Lower leg skin (tissue), 4 donors: ENCODE measurements around the gene SEMA3G. TPM values are rescaled to one million over a fixed set of nuclear protein-coding genes. Genes with fewer than 3 reads are reported as not detected.

ENCODE experiments used
- DNase-seq, 2 donors: peaks; one replicate each; pipeline ENCODE4 v3.0.0-alpha.2; 2019; ENCODE audit warnings: low spot score in 2 of 2
- H3K4me3 ChIP-seq: fragments of 200-600 bp; sonication (generic); 2 replicates; pipeline ENCODE4 v1.5.1; 2017; ENCODE audit warnings: mild to moderate bottlenecking, low read depth; ENCODE audit not compliant: poor library complexity, severe bottlenecking
- POLR2A ChIP-seq, 2 donors: fragments of 450-650 bp; IDR thresholded peaks; one replicate each; pipeline ENCODE4 v1.6.1; 2016 to 2017; ENCODE audit warnings: antibody characterized with exemption in 2 of 2, mild to moderate bottlenecking in 1 of 2, moderate library complexity in 1 of 2
- WGBS, 2 donors: methylation state at CpG; one replicate each; pipeline ENCODE4 v1.1.5; 2018; 5-methylcytosine and 5-hydroxymethylcytosine counted together
- intact Hi-C: fragments of 100-400 bp; cut with DNase I; formaldehyde crosslinking; loops from one replicate; pipeline ENCODE4 v1.15.0; 2023; ENCODE audit warnings: low total_unique reads
- total RNA-seq, 4 donors: library from RNA; depleted of rRNA; stranded (reverse); fragments of >200 nt; gene quantifications; one replicate each; pipeline ENCODE4 v1.1.0, GENCODE V29; 2016
- TF ChIP-seq, protein P1 (sequence below), 3 donors: fragments of 450-650 bp; IDR thresholded peaks; one replicate each; pipeline ENCODE4 v1.5.1; 2016; ENCODE audit warnings: antibody characterized with exemption in 3 of 3, mild to moderate bottlenecking in 3 of 3, moderate library complexity in 2 of 3

Gene SEMA3G
- total RNA-seq, 4 donors from 2014 or later, result 17.9 to 49.8 (median 26.9) TPM

DNA sequence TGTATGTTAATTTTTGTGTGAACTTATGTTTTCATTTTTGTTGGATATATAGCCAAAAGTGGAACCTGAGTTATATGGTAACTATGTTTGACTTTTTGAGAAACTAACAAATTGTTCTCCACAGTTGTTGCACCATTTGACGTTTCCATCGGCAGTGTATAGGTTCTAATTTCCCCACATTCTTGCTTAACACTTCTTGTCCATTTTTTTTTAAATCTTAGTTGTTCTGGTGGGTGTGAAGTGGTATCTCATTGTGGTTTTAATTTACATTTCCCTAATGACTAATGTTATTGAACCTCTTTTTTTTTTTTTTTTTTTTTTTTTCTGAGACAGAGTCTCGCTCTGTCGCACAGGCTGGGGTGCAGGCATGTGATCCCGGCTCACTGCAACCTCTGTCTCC, 18.5 kb upstream of the SEMA3G start:
- WGBS, 2 donors, result 84 to 93% methylated on average over 5 of the region's 5 CpGs
- intact Hi-C loops, result no loop called here
- TF ChIP-seq, protein P1, sequence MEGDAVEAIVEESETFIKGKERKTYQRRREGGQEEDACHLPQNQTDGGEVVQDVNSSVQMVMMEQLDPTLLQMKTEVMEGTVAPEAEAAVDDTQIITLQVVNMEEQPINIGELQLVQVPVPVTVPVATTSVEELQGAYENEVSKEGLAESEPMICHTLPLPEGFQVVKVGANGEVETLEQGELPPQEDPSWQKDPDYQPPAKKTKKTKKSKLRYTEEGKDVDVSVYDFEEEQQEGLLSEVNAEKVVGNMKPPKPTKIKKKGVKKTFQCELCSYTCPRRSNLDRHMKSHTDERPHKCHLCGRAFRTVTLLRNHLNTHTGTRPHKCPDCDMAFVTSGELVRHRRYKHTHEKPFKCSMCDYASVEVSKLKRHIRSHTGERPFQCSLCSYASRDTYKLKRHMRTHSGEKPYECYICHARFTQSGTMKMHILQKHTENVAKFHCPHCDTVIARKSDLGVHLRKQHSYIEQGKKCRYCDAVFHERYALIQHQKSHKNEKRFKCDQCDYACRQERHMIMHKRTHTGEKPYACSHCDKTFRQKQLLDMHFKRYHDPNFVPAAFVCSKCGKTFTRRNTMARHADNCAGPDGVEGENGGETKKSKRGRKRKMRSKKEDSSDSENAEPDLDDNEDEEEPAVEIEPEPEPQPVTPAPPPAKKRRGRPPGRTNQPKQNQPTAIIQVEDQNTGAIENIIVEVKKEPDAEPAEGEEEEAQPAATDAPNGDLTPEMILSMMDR (IDR thresholded peaks at IDR 0.05), result no peak
- TF ChIP-seq POLR2A (IDR thresholded peaks at IDR 0.05), result no peak
- no peak overlapping the region for H3K4me3 ChIP-seq
- no peak for DNase-seq

DNA sequence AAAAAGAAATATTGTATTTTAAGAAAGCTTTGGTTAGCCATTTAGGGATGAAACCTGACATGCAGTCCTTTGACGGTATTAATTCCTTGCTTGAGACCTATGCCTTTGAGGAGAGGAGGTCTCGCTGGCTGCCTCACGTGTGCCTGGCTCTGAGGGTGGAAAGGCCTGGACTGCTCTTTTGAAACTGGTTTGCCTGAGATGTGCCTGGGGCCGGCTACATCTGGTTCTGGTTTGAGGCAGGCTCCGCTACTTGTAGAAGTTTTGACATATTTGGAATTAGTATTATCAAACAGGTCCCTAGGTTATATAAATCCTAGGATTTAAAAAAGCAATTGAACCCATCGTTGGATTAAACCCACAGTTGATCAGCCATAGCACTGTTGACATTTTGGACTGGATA, 17.0 kb upstream of the SEMA3G start:
- no peak overlapping the region for H3K4me3 ChIP-seq
- DNase-seq, result no peak
- no peak for TF ChIP-seq POLR2A (IDR thresholded peaks at IDR 0.05)
- TF ChIP-seq, protein P1 (IDR thresholded peaks at IDR 0.05), result no peak
- intact Hi-C loops, result no loop called here
- WGBS, 2 donors, result 52 to 59% methylated on average over 6 of the region's 6 CpGs

DNA sequence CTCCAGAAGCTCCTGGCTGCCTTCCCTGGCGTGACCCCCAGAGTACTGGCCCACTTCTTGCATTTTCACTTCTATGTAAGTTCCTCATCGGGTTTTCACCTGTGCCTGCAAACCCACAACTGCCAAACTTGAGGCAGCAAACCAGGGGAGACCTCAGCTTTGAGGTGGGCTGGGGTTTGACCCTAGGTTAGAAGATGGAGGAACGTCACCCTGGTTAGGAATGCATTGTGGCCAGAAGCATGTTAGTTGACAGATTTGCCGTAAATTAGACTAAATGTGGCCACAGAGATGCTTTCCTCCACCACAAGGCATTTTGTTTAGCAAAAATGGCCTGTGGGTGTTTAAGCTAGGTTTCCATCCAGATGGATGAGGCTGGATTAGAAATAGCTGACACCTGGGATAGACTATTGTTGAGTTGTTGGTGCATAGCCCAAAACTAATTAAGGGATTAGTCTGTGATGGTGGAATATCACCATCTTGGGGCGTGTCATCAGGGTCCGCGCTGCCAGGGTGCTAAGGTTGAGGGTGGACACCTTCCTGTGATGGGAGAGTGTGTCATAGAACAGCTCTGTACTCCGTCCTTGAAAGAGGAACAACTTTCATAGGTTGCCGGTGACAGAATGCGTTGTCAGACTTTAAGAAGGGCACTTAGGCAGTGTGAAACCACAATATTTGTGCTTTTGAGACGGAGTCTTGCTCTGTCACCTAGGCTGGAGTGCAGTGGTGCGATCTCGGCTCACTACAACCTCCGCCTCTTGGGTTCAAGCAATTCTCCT, 14.1 kb upstream of the SEMA3G start:
- 86 to 94% methylated on average over 14 of the region's 14 CpGs for WGBS, 2 donors

DNA sequence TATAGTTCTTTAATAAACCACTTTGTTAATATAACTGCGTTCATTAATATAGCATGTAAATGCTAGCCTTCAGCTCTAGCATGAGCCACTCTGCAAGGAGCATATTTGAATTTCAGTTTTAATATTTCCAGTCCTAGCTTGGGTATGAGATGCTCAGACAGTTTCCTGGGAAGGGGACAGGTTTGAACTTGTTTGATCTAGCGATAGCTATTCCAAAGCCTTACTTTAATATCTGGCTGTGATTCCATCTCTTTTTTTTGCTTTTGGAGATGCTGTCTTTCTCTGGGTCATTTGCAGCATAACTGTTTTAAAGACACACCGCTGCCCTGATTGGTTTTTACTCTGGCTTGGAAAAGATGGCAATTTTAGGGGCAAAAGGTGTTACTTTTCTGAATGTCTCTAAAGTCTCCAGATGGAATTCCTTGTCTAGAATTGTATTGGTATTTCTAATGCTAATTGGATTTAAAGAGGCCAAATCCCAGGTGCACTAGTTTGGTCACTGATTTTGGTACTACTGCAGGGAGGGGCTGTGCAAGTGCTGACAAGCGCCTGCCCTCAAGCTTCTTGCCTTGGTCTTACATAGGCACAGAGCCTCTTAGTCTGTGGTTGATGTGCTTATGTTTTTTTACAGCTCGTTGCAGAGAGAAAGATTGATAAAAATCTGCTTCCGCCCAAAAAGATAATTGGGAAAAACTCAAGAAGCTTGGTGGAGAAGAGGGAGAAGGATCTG, 13.3 kb upstream of the SEMA3G start:
- no peak overlapping the region for H3K4me3 ChIP-seq
- DNase-seq, result no peak
- intact Hi-C loops, result loop anchor here (10.0 kb wide), 1 partner anchor 227 kb away; the partner anchor contains the start of genes GNL3 and PBRM1
- 48 to 56% methylated on average over 6 of the region's 6 CpGs for WGBS, 2 donors
- TF ChIP-seq POLR2A (IDR thresholded peaks at IDR 0.05), result no peak
- TF ChIP-seq, protein P1 (IDR thresholded peaks at IDR 0.05), result no peak

More for the DNA sequence above, 14.1 kb upstream of the SEMA3G start:
- intact Hi-C loops, result loop anchor here (10.0 kb wide), 1 partner anchor 226 kb away; the partner anchor contains the start of genes GNL3 and PBRM1
- DNase-seq, result no peak
- TF ChIP-seq POLR2A (IDR thresholded peaks at IDR 0.05), result no peak
- TF ChIP-seq, protein P1 (IDR thresholded peaks at IDR 0.05), result no peak
- no peak overlapping the region for H3K4me3 ChIP-seq

DNA sequence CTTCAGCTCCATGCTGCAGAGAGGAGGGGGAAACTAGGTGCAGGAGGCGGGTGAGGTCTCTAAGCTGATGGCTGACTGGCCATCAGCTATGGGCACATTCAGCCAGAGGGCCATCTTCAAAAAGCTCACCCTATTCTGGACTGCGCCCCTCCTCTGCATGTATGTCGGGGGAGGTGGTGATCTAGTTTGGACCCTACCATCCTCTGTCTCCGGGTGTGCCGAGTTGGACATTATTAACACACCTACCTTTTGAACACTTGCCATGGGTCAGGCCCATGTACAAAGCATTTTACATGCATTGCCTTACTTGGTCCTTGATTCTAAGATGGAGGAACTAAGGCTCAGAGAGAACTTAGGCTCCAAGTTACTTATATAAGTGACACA, 11.9 kb upstream of the SEMA3G start:
- H3K4me3 ChIP-seq, result no peak overlapping the region
- no peak for DNase-seq
- WGBS, 2 donors, result 67 to 71% methylated on average over 5 of the region's 5 CpGs
- TF ChIP-seq POLR2A (IDR thresholded peaks at IDR 0.05), result no peak
- TF ChIP-seq, protein P1 (IDR thresholded peaks at IDR 0.05), result no peak
- intact Hi-C loops, result loop anchor here (10.0 kb wide), 1 partner anchor 228 kb away; the partner anchor contains the start of genes GNL3 and PBRM1
